GM21737 (cell line): ENCODE measurements around the gene CSNK1D.

Source experiments
- ATAC-seq: cut with Tn5 transposase; IDR thresholded peaks from one replicate; pipeline ENCODE4 v1.9.1; 2021; ENCODE audit warnings: mild to moderate bottlenecking, moderate library complexity; ENCODE audit not compliant: unreplicated experiment

The CSNK1D gene

GRCh38 chr17:82241183-82241925 lies 32.1 kb downstream of the CSNK1D start:
- ATAC-seq = no peak

GRCh38 chr17:82240506-82241182 lies 32.9 kb downstream of the CSNK1D start:
- no peak for ATAC-seq

GRCh38 chr17:82239926-82240505 lies 33.5 kb downstream of the CSNK1D start:
- ATAC-seq = no peak

GRCh38 chr17:82239401-82239925 lies 34.0 kb downstream of the CSNK1D start:
- no peak for ATAC-seq

GRCh38 chr17:82238472-82239201 lies 34.9 kb downstream of the CSNK1D start:
- ATAC-seq = no peak

- no peak for ATAC-seq
These were observed 35.6 kb downstream of the CSNK1D start for GRCh38 chr17:82237746-82238471.

GRCh38 chr17:82237083-82237745 lies 36.3 kb downstream of the CSNK1D start:
- no peak for ATAC-seq

- no peak for ATAC-seq
These were observed 37.1 kb downstream of the CSNK1D start for GRCh38 chr17:82236142-82236971.

- ATAC-seq = no peak
These were observed 37.7 kb downstream of the CSNK1D start for GRCh38 chr17:82235775-82236141.

GRCh38 chr17:82235056-82235774 lies 38.3 kb downstream of the CSNK1D start:
- ATAC-seq = no peak

GRCh38 chr17:82234211-82235055 lies 39.1 kb downstream of the CSNK1D start:
- no peak for ATAC-seq

GRCh38 chr17:82232876-82233785 lies 40.4 kb downstream of the CSNK1D start:
- no peak for ATAC-seq

GRCh38 chr17:82232322-82232820 lies 41.1 kb downstream of the CSNK1D start:
- ATAC-seq = no peak

GRCh38 chr17:82231562-82232321 lies 41.8 kb downstream of the CSNK1D start:
- no peak for ATAC-seq

- ATAC-seq = peak; percentile 25
These were observed 42.3 kb downstream of the CSNK1D start for GRCh38 chr17:82231312-82231561.
